K562 treated with DMSO at 1 percent for 4 hours (cell line): ENCODE results near the gene LENG8. TPM values are rescaled to one million over a fixed set of nuclear protein-coding genes. Genes with fewer than 3 reads are reported as not detected.

Experiments
- total RNA-seq: library from RNA; unstranded; fragments of 300-600 nt; gene quantifications from 2 replicates; pipeline ENCODE4 v1.2.3, GENCODE V29; 2022; ENCODE audit not compliant: insufficient read depth

Gene LENG8
- 158 and 187 TPM in 2 replicates for total RNA-seq

DNA sequence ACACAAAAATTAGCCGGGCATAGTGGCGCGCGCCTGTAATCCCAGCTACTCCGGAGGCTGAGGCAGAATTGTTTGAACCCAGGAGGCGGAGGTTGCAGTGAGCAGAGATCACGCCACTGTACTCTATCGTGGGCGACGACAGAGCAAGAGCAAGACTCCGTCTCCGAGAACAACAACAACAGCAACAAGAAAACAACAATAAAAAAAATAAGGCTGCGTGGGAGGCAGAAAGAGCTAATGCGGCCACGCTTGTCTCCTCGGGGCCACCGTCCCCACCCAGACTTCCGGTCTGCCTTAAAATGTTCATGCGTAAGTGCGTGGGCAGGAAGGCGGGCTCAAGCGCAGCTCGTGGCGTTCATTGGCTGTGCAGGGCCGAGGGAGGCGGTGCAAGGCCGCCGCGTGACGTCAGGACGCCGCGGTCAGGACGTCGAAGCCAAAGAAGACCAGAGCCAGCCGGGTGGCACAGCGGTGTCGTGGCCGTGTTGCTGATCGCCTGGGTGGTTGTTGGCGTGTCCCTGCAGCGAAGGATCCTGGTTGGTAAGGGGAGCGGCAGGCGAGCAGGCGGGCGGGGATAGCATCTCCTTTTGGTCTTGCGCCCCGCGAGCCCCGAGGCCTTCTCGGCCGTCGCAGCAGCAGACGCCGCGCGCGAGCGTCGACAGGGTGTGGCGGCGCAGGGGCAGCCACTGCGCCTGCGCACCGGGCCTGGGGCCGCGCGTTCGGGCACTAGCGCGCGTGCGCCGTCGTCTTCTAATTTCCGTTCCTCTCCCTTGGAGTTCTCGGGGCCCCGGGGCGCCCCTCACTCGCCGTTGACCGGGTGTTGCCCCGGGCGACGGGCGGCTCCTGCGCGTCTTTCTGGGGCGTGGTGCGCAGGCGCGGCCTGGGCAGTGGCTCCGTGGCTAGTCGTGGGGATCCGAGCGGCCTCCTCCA is at the start of gene LENG8:
Gene LENG8 (plus strand): TSS at position 426 of the 927 bp plus-strand sequence. CDS start 2,146 bp downstream, outside the sequence.

DNA sequence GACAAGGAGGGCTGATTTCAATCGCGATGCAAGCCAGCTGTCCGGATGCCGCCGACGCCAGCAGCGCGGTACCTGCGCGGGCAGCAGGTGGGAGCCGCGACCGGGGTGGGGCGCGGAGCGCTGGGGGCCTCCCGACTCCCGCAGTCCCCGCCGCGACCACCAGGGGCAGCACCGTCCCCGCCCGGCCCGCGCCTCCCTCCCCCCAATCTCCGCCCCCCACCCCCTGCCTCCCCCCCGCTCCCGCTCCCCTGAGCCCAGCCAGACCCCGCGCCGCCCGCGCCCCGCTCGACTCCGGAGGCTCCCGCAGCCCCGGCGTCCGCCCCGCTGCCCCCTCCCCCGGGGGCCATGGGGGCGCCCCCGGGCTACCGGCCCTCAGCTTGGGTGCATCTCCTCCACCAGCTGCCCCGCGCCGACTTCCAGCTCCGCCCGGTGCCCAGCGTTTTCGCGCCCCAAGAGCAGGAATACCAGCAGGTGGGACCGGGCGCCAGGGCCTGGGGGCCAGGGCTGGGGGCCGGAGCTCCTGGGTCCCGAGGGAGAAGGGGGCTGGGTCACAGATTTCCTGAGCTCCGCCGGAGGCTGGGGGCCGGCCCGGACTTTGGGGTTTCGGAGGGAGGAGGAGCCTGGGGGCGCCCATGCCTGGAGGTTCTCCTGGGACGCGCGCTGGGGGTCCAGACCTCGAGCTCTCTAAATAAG is 33.6 kb upstream of the LENG8 start, which contains the start of gene TTYH1:
Gene TTYH1 (plus strand): TSS at position 257 of the 693 bp plus-strand sequence. CDS start 89 bp downstream, at position 346.

DNA sequence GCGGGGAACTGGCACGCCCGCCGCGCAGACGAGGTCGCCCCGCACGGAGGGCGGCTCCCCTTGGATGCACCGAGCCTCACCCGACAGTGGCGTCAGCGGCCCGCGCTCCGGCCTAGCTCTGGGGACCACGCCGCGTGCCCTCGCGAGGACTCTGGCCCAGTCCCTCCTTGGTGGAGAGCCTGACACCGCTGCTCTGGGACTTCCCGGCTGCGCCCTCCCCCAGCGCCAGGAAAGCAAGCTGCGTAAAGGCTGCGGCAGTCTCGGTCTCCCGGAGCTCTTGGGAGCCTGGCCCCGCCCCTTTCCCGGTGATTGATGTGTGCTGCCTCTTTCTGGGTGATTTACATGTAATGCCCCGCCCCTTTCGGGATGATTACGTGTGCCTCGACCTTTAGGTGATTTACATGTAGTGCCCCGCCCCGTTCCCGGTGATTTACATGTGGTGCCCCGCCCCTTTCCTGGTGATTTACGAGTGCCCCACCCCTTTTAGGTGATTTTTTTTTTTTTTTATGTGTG is 14.6 kb downstream of the LENG8 start, which contains the start of gene LENG9:
Gene LENG9 (minus strand): TSS at position 248 of the 513 bp plus-strand sequence. CDS start 252 bp downstream, outside the sequence.

DNA sequence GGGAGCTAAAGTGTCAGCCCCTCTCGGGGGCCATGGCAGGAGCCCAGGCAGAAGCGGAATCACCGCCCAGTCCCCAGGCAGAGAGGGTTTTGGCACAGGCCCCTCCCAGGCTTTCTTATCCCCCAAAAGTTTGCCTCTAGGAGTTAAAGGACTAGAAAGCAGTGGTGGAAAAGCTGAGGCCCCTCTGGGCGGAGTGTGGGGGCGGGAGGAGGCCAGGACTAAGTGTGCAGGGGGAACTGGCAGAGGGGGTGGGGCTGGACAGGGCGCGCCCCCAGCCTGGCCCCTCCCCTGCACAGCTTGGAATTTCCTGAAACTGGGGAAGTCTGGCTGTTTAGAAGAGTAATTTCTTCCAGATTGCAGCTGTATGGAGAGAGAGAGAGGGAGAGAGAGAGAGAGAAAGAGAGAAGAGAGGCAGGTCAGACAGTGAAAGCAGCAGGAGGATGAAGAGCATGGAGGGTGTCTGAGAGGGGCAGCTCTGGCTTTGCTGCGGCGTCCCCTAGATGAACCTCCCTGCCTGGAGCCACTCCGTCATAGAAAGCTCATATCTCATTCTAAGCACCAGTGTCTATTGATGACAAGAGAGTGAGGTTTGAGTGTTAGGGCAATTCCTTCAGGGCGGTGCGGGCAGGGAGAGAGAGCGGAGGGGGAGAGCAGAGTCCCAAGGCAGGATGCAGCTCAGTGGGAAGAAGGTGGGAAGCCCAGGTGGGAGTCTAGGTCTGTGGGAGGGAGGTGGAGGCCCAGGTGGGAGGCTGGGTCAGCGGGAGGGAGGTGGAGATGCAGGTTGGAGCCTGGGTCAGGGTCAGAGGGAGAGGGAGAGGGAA is 24.3 kb downstream of the LENG8 start, which contains the start of gene CDC42EP5:
Gene CDC42EP5 (minus strand): TSS at position 226 of the 821 bp plus-strand sequence. CDS start 7,749 bp downstream, outside the sequence.

DNA sequence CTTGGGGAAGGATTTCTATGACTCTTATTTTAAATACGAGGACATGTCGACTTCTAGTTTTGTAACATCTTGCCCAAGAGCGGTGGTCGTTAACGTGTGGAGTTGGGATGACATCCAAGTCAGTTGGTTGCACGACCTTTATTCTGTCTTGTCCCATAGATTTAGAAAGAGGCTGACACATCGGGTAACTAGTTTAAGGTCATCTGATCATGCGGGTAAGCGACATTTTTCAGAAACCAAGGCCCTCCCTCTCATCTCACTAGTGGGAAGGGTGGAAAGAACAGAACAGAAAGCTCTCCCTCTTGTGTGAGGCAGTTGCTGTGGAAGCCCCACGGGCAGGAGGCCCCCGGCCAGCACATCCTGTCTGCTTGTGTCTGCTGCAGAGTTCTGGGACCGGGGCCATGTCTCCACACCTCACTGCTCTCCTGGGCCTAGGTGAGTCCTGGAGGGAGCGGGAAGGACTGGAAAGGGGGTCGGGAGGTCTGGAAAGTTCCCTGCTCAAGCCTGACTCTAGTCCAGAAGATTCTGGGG is 53.6 kb downstream of the LENG8 start, which contains the start of gene LAIR2:
Gene LAIR2 (plus strand): TSS at position 314 of the 531 bp plus-strand sequence. CDS start 88 bp downstream, at position 402.

Other genes starting within 250 kb of the LENG8 start
- gene RPS9, start 248.3 kb upstream of the LENG8 start, total RNA-seq: 6,479 and 6,972 TPM in 2 replicates
- gene LILRB3, start 226.2 kb upstream of the LENG8 start, total RNA-seq: not detected in 2 replicates
- gene LILRA6, start 206.4 kb upstream of the LENG8 start, total RNA-seq: not detected in 2 replicates
- gene LILRB5, start 191.9 kb upstream of the LENG8 start, total RNA-seq: not detected in 2 replicates
- not detected in 2 replicates for gene LILRB2, start 168.1 kb upstream of the LENG8 start, total RNA-seq
- not detected in 2 replicates for gene LILRA5, start 136.0 kb upstream of the LENG8 start, total RNA-seq
- not detected in 2 replicates for gene LILRA4, start 110.0 kb upstream of the LENG8 start, total RNA-seq
- gene LAIR1, start 84.3 kb upstream of the LENG8 start, total RNA-seq: not detected in 2 replicates
- not detected in 2 replicates for gene TTYH1, start 33.7 kb upstream of the LENG8 start, total RNA-seq
- gene LENG9, start 14.6 kb downstream of the LENG8 start, total RNA-seq: 0.34 and 0.69 TPM in 2 replicates
- gene CDC42EP5, start 24.1 kb downstream of the LENG8 start, total RNA-seq: 3.0 TPM in 1 of 2 replicates, not detected in the other
- gene LAIR2, start 53.6 kb downstream of the LENG8 start, total RNA-seq: not detected in 2 replicates
- 7.6 and 8.0 TPM in 2 replicates for gene LILRA2, start 124.6 kb downstream of the LENG8 start, total RNA-seq
- gene LILRA1, start 144.4 kb downstream of the LENG8 start, total RNA-seq: not detected in 2 replicates
- gene LILRB1, start 181.3 kb downstream of the LENG8 start, total RNA-seq: not detected in 2 replicates
- gene LILRB4, start 213.8 kb downstream of the LENG8 start, total RNA-seq: not detected in 2 replicates